ENCODE results near the gene VWA2. TPM values are rescaled to one million over a fixed set of nuclear protein-coding genes. Genes with fewer than 3 reads are reported as not detected.

Gene VWA2
- polyA plus RNA-seq, 1 of the 3 experiments (the other 2 are of a cell fraction) = not detected

DNA sequence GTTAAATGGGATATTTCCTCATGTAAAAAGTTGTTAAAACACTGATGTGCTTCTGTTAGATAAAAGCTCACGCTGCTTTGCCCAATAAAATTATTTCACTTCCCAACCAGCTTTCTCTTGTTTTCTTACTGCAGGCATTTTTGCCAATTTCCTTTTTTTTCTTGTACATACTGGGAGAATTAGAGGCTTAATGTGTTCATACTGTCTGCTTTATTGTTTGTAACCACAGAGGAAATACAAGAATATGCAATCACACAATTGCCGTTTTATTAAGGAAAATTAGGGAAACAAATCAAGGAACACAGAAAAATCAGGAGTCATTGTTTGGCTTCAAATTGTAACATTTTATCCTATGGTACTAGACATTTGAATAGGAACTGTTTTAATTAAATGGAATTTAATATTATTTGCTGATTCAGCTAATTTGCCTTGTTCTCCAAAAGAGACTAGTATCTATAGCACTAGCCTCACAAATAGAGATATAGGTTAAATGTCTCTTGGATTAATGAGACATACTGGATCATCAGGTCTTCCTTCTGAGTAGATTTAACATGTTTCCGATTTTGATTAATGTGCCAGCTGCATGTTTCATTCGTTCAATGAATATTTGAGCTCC lies 6.4 kb upstream of the VWA2 start:
- H3K9me2 ChIP-seq = no peaks in the 10 kb centered on the region
- H4K20me1 ChIP-seq (ENCODE audit: insufficient read depth) = no peaks in the 10 kb centered on the region
- no peak overlapping the region for H2AFZ ChIP-seq (ENCODE audit: low read depth)
- H3K9ac ChIP-seq = no peak overlapping the region
- DNase-seq = no peak
- no peak overlapping the region for H3K4me3 ChIP-seq (ENCODE audit: low read depth in 2 of 2, low read length in 1 of 2)
- ChIA-PET POLR2A (no interaction called here), CTCF (interaction anchor here (0.9 kb wide), 1 partner anchor 12 kb away, joined by 3 read pairs; no protein-coding TSS in a partner anchor)
- H3K27ac ChIP-seq (ENCODE audit: low read depth in 2 of 2, low read length in 1 of 2) = no peak overlapping the region
- no peaks in the 10 kb centered on the region for H3K79me2 ChIP-seq (ENCODE audit: insufficient read depth)
- no peak overlapping the region for H3K4me2 ChIP-seq
- H3K36me3 ChIP-seq (replicated peaks in 1 of 2; ENCODE audit: control insufficient read depth in 1 of 2, insufficient read depth in 2 of 2, low read length in 1 of 2) = no peaks in the 10 kb centered on the region
- 83% methylated on average over 4 of the region's 4 CpGs for WGBS (ENCODE audit: low lambda C conversion rate)
- no peaks in the 10 kb centered on the region for H3K4me1 ChIP-seq (ENCODE audit: control insufficient read depth in 1 of 2, insufficient read depth in 2 of 2, low read depth in 1 of 2, low read length in 1 of 2)
- no peak for TF ChIP-seq CHD2 (IDR thresholded peaks at IDR 0.05; ENCODE audit: low read length, partially characterized antibody)
- TF ChIP-seq RCOR1 (IDR thresholded peaks at IDR 0.05; ENCODE audit: low read length) = no peak
- no peak for TF ChIP-seq EZH2phosphoT487 (IDR thresholded peaks at IDR 0.05; ENCODE audit: borderline replicate concordance, low read depth)
- no peak for TF ChIP-seq SMC3 (IDR thresholded peaks at IDR 0.05; ENCODE audit: low read depth, low read length)
- TF ChIP-seq TCF12 (IDR thresholded peaks at IDR 0.05) = no peak
- TF ChIP-seq TAF1 (IDR thresholded peaks at IDR 0.05; ENCODE audit: borderline replicate concordance, low read depth, low read length) = no peak
- no peaks in the 10 kb centered on the region for H3F3A ChIP-seq (replicated peaks; ENCODE audit: insufficient read depth)
- no peaks in the 10 kb centered on the region for H3K27me3 ChIP-seq (ENCODE audit: insufficient read depth)
- H3K9me3 ChIP-seq = no peaks in the 10 kb centered on the region

DNA sequence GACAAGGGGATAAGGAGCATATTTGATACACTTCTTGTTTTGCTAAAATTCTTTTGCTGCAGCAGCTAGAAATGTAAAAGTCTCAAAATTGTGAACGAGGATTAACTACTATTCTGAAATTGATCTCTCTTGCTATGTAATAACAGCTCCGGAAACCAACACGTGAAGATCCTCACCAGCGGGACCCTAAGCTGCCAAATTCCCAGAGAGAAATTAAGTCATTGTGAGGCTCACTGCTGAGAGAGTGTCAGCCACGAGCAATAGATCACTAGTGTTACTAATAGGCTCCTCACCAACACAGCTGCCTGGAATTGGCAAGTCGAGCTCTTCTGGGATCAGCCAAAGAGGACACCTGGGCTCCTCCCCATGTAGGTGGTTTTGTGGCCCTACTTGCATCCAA lies 5.6 kb upstream of the VWA2 start:
- H3K9ac ChIP-seq = no peak overlapping the region
- no peaks in the 10 kb centered on the region for H3K27me3 ChIP-seq (ENCODE audit: insufficient read depth)
- no peak overlapping the region for H2AFZ ChIP-seq (ENCODE audit: low read depth)
- TF ChIP-seq GATA2 (CRISPR knock-in tag; IDR thresholded peaks at IDR 0.05) = no peak
- TF ChIP-seq FOXM1 (IDR thresholded peaks at IDR 0.05; ENCODE audit: low read depth) = no peak
- TF ChIP-seq SMC3 (IDR thresholded peaks at IDR 0.05; ENCODE audit: low read depth, low read length) = no peak
- TF ChIP-seq, protein P1, sequence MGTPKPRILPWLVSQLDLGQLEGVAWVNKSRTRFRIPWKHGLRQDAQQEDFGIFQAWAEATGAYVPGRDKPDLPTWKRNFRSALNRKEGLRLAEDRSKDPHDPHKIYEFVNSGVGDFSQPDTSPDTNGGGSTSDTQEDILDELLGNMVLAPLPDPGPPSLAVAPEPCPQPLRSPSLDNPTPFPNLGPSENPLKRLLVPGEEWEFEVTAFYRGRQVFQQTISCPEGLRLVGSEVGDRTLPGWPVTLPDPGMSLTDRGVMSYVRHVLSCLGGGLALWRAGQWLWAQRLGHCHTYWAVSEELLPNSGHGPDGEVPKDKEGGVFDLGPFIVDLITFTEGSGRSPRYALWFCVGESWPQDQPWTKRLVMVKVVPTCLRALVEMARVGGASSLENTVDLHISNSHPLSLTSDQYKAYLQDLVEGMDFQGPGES (IDR thresholded peaks at IDR 0.05; ENCODE audit: low read depth, low read length) = no peak
- H3K9me3 ChIP-seq = no peaks in the 10 kb centered on the region
- no peak overlapping the region for H3K27ac ChIP-seq (ENCODE audit: low read depth in 2 of 2, low read length in 1 of 2)
- H3K4me1 ChIP-seq (ENCODE audit: control insufficient read depth in 1 of 2, insufficient read depth in 2 of 2, low read depth in 1 of 2, low read length in 1 of 2) = no peaks in the 10 kb centered on the region; a peak in 1 of 4 replicates
- ChIA-PET CTCF (interaction anchor here (0.9 kb wide), 1 partner anchor 11 kb away, joined by 3 read pairs; no protein-coding TSS in a partner anchor), POLR2A (no interaction called here)
- no peaks in the 10 kb centered on the region for H4K20me1 ChIP-seq (ENCODE audit: insufficient read depth)
- H3K9me2 ChIP-seq = no peaks in the 10 kb centered on the region
- no peaks in the 10 kb centered on the region for H3F3A ChIP-seq (replicated peaks; ENCODE audit: insufficient read depth)
- no peaks in the 10 kb centered on the region for H3K36me3 ChIP-seq (replicated peaks in 1 of 2; ENCODE audit: control insufficient read depth in 1 of 2, insufficient read depth in 2 of 2, low read length in 1 of 2)
- H3K4me3 ChIP-seq (ENCODE audit: low read depth in 2 of 2, low read length in 1 of 2) = no peak overlapping the region
- no peaks in the 10 kb centered on the region for H3K79me2 ChIP-seq (ENCODE audit: insufficient read depth)
- 53% methylated on average over 6 of the region's 6 CpGs for WGBS (ENCODE audit: low lambda C conversion rate)
- no peak for DNase-seq
- no peak overlapping the region for H3K4me2 ChIP-seq

DNA sequence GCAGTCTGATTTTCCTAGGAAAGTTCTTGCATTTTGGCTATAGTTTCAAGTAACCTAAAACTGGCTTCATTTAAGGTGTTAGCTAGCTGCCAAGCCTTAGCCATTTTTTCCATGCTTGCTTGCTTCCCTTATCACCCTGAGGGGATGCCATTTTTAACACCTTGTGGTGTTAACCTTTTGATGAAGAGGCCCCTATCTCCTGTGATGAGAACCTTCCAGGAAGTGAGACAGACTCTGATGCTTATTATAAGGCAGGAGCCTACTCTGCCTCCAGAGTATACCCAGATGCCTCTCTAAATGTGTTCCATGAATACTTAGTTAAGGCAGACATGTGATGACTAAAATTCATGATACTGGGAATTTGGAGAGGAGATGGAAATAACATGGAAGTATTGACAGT lies 4.9 kb upstream of the VWA2 start:
- no peak overlapping the region for H3K4me3 ChIP-seq (ENCODE audit: low read depth in 2 of 2, low read length in 1 of 2)
- ChIA-PET CTCF (no interaction called here), POLR2A (no interaction called here)
- H4K20me1 ChIP-seq (ENCODE audit: insufficient read depth) = no peaks in the 10 kb centered on the region
- no peaks in the 10 kb centered on the region for H3K36me3 ChIP-seq (replicated peaks in 1 of 2; ENCODE audit: control insufficient read depth in 1 of 2, insufficient read depth in 2 of 2, low read length in 1 of 2)
- H3K4me2 ChIP-seq = no peak overlapping the region
- H3K4me1 ChIP-seq (ENCODE audit: control insufficient read depth in 1 of 2, insufficient read depth in 2 of 2, low read depth in 1 of 2, low read length in 1 of 2) = no peaks in the 10 kb centered on the region; a peak in 1 of 4 replicates
- no peak for DNase-seq
- H3F3A ChIP-seq (replicated peaks; ENCODE audit: insufficient read depth) = no peaks in the 10 kb centered on the region
- no peaks in the 10 kb centered on the region for H3K79me2 ChIP-seq (ENCODE audit: insufficient read depth)
- H3K9ac ChIP-seq = no peak overlapping the region
- no peaks in the 10 kb centered on the region for H3K27me3 ChIP-seq (ENCODE audit: insufficient read depth)
- H3K9me3 ChIP-seq = no peaks in the 10 kb centered on the region
- no peak overlapping the region for H2AFZ ChIP-seq (ENCODE audit: low read depth)
- no peaks in the 10 kb centered on the region for H3K9me2 ChIP-seq
- no peak overlapping the region for H3K27ac ChIP-seq (ENCODE audit: low read depth in 2 of 2, low read length in 1 of 2)
- TF ChIP-seq, protein P2, sequence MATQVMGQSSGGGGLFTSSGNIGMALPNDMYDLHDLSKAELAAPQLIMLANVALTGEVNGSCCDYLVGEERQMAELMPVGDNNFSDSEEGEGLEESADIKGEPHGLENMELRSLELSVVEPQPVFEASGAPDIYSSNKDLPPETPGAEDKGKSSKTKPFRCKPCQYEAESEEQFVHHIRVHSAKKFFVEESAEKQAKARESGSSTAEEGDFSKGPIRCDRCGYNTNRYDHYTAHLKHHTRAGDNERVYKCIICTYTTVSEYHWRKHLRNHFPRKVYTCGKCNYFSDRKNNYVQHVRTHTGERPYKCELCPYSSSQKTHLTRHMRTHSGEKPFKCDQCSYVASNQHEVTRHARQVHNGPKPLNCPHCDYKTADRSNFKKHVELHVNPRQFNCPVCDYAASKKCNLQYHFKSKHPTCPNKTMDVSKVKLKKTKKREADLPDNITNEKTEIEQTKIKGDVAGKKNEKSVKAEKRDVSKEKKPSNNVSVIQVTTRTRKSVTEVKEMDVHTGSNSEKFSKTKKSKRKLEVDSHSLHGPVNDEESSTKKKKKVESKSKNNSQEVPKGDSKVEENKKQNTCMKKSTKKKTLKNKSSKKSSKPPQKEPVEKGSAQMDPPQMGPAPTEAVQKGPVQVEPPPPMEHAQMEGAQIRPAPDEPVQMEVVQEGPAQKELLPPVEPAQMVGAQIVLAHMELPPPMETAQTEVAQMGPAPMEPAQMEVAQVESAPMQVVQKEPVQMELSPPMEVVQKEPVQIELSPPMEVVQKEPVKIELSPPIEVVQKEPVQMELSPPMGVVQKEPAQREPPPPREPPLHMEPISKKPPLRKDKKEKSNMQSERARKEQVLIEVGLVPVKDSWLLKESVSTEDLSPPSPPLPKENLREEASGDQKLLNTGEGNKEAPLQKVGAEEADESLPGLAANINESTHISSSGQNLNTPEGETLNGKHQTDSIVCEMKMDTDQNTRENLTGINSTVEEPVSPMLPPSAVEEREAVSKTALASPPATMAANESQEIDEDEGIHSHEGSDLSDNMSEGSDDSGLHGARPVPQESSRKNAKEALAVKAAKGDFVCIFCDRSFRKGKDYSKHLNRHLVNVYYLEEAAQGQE (IDR thresholded peaks at IDR 0.05; ENCODE audit: low read depth, low read length) = no peak
- no peak for TF ChIP-seq EZH2phosphoT487 (IDR thresholded peaks at IDR 0.05; ENCODE audit: borderline replicate concordance, low read depth)
- no peak for TF ChIP-seq EP300 (IDR thresholded peaks at IDR 0.05; ENCODE audit: borderline replicate concordance in 1 of 2, low read depth in 1 of 2, low read length in 1 of 2)
- no peak for TF ChIP-seq ELF1 (IDR thresholded peaks at IDR 0.05)
- no peak for TF ChIP-seq FOXJ3 (CRISPR knock-in tag; IDR thresholded peaks at IDR 0.05)
- no peak for TF ChIP-seq CHD2 (IDR thresholded peaks at IDR 0.05; ENCODE audit: low read length, partially characterized antibody)
- TF ChIP-seq, protein P1 (IDR thresholded peaks at IDR 0.05; ENCODE audit: low read depth, low read length) = no peak
- TF ChIP-seq MEF2A (IDR thresholded peaks at IDR 0.05; ENCODE audit: borderline replicate concordance, low read depth) = no peak
- TF ChIP-seq, protein P3, sequence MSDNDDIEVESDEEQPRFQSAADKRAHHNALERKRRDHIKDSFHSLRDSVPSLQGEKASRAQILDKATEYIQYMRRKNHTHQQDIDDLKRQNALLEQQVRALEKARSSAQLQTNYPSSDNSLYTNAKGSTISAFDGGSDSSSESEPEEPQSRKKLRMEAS (IDR thresholded peaks at IDR 0.05; ENCODE audit: low read depth) = no peak

All from SK-N-SH (cell line).